Lower lobe of right lung (tissue), 2 donors: ENCODE measurements around the gene HOXB6. TPM values are rescaled to one million over a fixed set of nuclear protein-coding genes. Genes with fewer than 3 reads are reported as not detected.

Source experiments
- ATAC-seq, 2 donors: fragments of 200-7000 bp; cut with Tn5 transposase; one replicate each; pipeline ENCODE4 v1.9.1; 2020 to 2022; ENCODE audit warnings: mild to moderate bottlenecking in 2 of 2, moderate library complexity in 2 of 2
- DNase-seq: peaks from one replicate; pipeline ENCODE4 v3.0.0-alpha.2; 2020
- H3K27ac ChIP-seq: fragments of 200-600 bp; one replicate; pipeline ENCODE4 v1.8.0; 2022
- H3K27me3 ChIP-seq: fragments of 200-600 bp; one replicate; pipeline ENCODE4 v1.8.0; 2022; ENCODE audit warnings: low read depth
- H3K36me3 ChIP-seq: fragments of 200-600 bp; one replicate; pipeline ENCODE4 v1.8.0; 2022; ENCODE audit warnings: mild to moderate bottlenecking
- H3K4me1 ChIP-seq: fragments of 200-600 bp; one replicate; pipeline ENCODE4 v1.8.0; 2022
- H3K4me3 ChIP-seq: fragments of 200-600 bp; one replicate; pipeline ENCODE4 v1.8.0; 2022; ENCODE audit warnings: mild to moderate bottlenecking
- H3K9me3 ChIP-seq: fragments of 200-600 bp; one replicate; pipeline ENCODE4 v1.8.0; 2022
- intact Hi-C: fragments of 100-400 bp; cut with DNase I; formaldehyde crosslinking; loops from one replicate; pipeline ENCODE4 v1.11.0; 2022
- total RNA-seq: library from RNA; stranded (reverse); fragmentation: NEBNext Ultra II Directional; extraction: Animal tissue kit (Norgen Biotek cat#: 25700); gene quantifications from one replicate; pipeline ENCODE4 v1.2.1, GENCODE V29; 2021
- TF ChIP-seq, protein P1 (sequence below): fragments of 200-600 bp; IDR thresholded peaks from one replicate; pipeline ENCODE4 v1.8.0; 2022; ENCODE audit warnings: antibody characterized with exemption, mild to moderate bottlenecking
- donor health status: DM: no; HTN: yes; CAD: no; lungs with severe emphysema.

The HOXB6 gene
- total RNA-seq, 1 donor from 2014 or later: 4.4 TPM

DNA sequence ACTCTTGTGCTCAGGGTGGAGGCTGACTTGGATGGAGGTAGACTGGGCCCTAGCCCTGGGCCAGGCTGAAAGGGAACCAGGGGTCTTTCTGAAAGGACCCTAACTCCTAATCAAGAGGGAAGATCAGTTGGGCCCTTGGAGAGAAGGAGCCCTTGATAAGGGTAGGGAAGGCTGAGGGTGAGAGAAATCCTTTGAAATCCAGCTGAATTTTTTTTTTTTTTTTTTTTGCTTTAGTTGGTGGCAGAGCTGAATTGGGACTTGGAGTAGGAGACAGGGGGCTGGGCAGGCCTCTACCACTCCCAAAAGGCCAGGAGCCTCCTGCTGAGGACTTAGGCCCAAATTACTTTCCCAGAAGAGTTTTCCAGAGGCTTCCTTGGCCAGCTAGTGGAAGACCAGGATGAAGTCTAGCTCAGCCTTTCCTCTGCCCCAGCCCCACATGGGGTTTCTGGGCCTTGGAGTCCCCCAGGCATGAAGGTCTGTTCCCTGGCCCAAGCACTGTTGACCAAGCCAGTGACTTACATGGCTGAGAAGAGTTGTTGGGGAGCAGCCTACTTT lies 14.1 kb downstream of the HOXB6 start:
- intact Hi-C loops: no loop called here
- TF ChIP-seq, protein P1, sequence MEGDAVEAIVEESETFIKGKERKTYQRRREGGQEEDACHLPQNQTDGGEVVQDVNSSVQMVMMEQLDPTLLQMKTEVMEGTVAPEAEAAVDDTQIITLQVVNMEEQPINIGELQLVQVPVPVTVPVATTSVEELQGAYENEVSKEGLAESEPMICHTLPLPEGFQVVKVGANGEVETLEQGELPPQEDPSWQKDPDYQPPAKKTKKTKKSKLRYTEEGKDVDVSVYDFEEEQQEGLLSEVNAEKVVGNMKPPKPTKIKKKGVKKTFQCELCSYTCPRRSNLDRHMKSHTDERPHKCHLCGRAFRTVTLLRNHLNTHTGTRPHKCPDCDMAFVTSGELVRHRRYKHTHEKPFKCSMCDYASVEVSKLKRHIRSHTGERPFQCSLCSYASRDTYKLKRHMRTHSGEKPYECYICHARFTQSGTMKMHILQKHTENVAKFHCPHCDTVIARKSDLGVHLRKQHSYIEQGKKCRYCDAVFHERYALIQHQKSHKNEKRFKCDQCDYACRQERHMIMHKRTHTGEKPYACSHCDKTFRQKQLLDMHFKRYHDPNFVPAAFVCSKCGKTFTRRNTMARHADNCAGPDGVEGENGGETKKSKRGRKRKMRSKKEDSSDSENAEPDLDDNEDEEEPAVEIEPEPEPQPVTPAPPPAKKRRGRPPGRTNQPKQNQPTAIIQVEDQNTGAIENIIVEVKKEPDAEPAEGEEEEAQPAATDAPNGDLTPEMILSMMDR: no peak
- Histone ChIP-seq H3K27me3 (peaks cover 84% of the 10 kb centered on the region), H3K36me3 (peaks cover 5% of the 10 kb centered on the region), H3K4me3 (peak overlapping the region; percentile 63), H3K4me1 (peaks cover 37% of the 10 kb centered on the region), H3K27ac (peak overlapping the region; percentile 81), H3K9me3 (no peaks in the 10 kb centered on the region)
- ATAC-seq: no peak
- DNase-seq: no peak

DNA sequence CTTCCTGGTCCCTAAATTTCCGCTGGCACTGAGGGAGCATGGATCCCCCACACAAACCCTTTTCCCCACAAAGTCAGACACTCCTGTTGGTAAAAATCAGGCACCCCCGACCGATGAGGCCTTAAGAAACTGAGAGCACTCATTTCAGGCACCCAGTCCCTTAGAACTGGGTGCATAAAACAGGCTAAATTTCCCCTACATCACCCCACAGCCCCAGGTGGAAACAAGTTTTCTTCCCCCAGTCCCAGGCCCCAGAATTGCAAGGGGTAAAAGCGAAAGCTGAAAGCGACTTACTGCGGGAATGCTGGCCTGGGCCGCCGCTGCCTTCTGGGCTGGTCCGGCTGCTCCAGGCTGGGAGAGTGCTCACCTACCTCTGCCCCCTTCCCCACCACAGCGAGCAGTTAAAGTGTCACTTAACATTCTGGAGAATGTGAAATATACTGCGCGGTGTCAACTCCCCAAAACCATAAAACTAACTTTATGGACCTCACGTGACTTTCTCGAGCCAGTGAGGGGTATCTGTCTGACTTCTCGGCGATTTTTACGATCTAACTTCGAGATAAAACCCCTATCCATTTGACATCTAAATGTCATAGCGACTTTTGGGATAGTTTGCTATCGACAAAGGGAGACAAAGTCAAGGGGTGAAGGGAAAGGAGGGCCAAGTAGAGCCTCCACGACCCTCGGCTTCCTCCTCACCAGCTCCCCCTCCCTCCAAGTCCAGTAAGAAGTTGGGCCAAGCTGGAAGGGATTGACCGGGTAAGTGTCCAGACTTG lies 14.8 kb downstream of the HOXB6 start, which contains the start of gene HOXB3:
Gene HOXB3 (minus strand): TSS at position 411 of the 776 bp plus-strand sequence. CDS start 37,767 bp downstream, outside the sequence.
- intact Hi-C loops: no loop called here
- H3K9me3 ChIP-seq: no peaks in the 10 kb centered on the region
- DNase-seq (no peak), ATAC-seq (no peak)
- peaks cover 41% of the 10 kb centered on the region for H3K4me1 ChIP-seq
- H3K27ac ChIP-seq: peak within 1 kb of the TSS; percentile 81
- peak within 1 kb of the TSS; percentile 63 for H3K4me3 ChIP-seq
- TF ChIP-seq, protein P1: no peak
- peaks cover under 1% of the 10 kb centered on the region for H3K36me3 ChIP-seq
- peaks cover 80% of the 10 kb centered on the region for H3K27me3 ChIP-seq

DNA sequence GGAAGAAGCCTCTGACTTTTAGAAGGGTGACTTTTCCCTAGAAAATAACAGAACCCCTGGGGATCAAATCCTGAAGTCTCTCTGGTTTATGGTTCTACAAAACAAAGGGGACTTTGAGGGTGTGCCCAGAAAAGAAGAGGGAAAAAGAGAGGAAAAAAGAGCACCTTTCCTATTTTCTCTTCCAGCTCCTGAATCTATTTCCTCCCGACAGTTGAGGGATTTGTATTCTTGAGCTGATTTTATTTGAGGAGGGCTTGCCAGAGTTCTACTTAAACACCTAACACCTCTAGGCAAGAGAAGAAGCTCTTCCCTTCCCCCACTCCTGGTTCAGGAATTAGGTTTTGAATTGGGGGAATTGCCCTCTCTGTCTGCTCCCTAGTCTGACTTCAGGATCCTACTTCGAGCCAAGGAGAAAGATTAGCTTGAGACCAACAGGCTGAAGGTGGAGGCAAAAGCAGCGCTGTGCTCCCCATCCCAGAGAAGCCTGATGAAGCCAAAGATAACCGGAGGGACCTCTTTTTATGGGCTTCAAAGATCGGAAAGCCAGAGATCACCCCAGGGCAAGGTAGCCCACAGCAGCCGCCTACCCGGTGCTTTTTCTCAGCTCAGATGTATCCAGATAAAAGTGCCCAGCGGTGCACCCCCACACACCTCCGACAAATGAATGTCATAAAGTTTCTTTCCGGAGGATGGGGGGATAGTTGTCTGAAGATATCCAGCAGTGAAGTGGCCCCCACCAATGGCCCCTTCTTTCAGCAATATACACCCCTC lies 15.5 kb downstream of the HOXB6 start:
- DNase-seq (no peak), ATAC-seq (no peak)
- TF ChIP-seq, protein P1: no peak
- intact Hi-C loops: no loop called here
- Histone ChIP-seq H3K9me3 (no peaks in the 10 kb centered on the region), H3K4me1 (peaks cover 43% of the 10 kb centered on the region), H3K27ac (peak overlapping the region; percentile 81), H3K4me3 (peak overlapping the region; percentile 63), H3K36me3 (no peaks in the 10 kb centered on the region), H3K27me3 (peaks cover 77% of the 10 kb centered on the region)

DNA sequence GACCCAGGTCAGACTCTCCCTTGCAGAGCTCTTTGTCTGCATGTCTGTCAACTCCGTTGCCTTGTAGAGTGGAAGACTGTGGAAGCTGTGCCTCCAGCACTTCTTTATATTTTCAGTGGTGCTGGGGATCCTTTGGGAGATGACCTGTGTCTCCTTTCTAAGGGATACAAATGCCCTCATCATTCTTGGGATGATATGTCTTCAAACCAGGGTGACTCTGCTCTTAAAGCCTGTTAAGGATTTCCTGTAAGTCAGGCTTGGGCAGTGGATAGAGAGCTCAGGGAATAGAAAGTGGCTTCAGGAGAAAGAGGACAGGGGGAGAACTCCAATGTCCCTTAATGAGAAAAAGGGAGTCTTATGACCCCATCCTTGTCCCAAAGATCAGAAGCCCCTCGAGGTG lies 16.3 kb downstream of the HOXB6 start:
- H3K4me1 ChIP-seq: peaks cover 44% of the 10 kb centered on the region
- H3K9me3 ChIP-seq: no peaks in the 10 kb centered on the region
- DNase-seq (no peak), ATAC-seq (no peak)
- no peaks in the 10 kb centered on the region for H3K36me3 ChIP-seq
- TF ChIP-seq, protein P1: no peak
- H3K27me3 ChIP-seq: peaks cover 79% of the 10 kb centered on the region
- peak overlapping the region; percentile 63 for H3K4me3 ChIP-seq
- H3K27ac ChIP-seq: peak overlapping the region; percentile 81
- intact Hi-C loops: no loop called here

DNA sequence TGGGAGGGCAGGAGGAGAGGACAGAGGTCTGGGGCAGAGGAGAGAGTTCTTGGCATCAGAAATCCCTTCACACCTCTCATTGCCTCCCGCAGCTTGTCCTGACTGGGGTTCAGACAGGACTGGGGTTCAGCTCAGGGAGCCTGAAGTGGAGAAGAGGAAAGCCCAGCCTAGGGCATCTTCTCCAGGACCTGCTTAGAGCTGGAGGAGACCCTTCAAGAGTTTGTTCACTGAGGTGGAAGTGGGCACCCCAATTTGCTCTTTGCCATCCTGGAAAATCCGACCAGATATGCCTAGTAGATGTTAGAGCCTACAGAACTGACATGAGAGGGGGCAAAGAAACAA lies 16.7 kb downstream of the HOXB6 start:
- Histone ChIP-seq H3K4me3 (peak overlapping the region; percentile 63), H3K27me3 (peaks cover 79% of the 10 kb centered on the region), H3K4me1 (peaks cover 41% of the 10 kb centered on the region), H3K36me3 (no peaks in the 10 kb centered on the region), H3K9me3 (no peaks in the 10 kb centered on the region), H3K27ac (peak overlapping the region; percentile 81)
- intact Hi-C loops: no loop called here
- ATAC-seq (no peak), DNase-seq (no peak)
- TF ChIP-seq, protein P1: no peak
